GM18868 (cell line): ENCODE results near the gene IRAK4.

Source experiments
- ATAC-seq: cut with Tn5 transposase; IDR thresholded peaks from one replicate; pipeline ENCODE4 v1.9.1; 2021; ENCODE audit warnings: mild to moderate bottlenecking, moderate library complexity; ENCODE audit not compliant: unreplicated experiment

Gene IRAK4

DNA sequence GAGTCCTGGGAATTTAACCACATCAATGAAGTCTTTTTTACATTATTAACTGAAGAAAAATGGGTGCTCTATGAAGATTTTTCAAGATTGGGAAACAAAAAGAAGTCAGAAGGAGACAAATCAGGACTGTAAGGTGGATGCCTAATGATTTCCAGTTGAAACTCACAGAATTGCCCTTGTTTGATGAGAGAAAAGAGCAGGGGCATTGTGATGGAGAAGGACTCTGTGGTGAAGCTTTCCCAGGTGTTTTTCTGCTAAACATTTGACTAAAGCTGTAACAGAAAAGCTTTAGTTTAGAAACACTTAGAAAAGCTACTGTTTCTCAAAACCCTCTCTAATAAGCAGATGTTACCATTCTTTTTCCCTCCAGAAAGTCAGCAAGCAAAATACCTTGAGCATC is 5.8 kb downstream of the IRAK4 start:
- ATAC-seq: no peak

DNA sequence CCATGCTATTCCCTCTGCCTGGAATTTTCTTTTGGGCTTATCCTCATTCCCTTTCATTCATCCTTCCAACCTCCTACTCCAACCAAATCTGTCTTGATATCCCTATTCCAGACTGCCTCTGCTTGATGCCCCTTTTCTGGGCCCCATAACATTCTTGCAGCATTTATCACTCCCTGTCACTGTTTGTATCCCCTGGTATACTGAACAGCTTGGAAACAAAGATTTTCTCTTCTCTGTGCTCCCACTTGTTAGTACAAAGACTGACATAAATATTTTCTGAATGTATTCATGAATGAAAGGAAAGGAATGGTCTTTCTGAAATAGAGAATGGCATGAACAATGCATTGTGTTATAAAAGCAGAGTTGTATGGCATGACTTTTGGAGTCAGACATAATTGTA is 7.5 kb downstream of the IRAK4 start:
- no peak for ATAC-seq

DNA sequence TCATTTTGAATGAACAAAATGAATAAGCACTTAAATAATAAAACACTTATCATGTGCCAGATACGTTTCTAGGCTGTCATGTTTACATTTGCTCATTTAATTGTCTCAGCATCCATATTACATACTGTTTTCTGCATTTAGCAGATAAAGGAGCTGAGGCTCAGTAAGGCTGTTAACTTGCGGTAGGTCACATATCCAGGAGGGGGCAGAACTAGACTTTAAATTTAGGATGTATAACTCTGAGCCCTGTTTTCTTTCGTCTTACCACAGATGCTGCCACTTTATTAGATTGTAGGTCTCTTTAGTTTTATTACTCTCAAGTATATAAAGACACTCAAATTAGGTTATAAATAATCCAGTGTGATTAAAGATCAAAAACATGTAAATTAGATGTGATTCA is 17.7 kb downstream of the IRAK4 start:
- no peak for ATAC-seq

DNA sequence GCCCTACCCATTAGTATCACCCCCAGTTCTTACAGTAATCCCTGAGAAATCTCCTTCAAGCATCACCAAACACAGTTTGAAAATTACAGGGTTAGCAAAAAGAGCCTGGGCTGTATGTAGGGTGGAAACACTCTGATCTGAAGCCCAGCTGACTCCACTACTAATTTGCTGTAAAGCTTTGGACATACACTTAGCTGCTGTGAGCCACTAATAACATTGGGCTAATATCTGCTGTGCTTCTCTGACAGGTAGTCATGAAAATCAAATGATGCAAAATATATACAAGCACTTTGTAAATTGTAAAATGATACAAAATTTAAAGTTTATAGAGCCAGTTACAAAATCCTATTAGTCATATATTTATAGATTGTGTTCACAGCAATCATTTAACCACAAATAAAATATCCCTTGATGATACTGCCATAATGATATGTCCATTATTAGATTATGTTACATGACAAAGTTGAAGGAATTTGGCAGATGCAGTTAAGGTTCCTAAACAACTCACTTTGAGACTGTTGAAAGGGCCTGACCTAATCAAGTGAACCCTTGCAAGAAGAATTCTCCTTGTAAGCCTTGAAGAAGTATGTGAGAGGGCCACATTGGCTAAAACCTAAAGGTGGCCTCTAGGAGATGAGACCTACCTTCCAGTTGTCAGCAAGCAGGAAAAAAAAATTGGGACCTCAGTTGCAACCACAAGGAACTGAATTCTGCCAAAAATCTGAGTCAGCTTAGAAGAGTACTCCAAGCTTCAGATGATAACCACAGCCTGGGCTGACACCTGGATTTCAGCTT is 28.3 kb downstream of the IRAK4 start:
- ATAC-seq: no peak

DNA sequence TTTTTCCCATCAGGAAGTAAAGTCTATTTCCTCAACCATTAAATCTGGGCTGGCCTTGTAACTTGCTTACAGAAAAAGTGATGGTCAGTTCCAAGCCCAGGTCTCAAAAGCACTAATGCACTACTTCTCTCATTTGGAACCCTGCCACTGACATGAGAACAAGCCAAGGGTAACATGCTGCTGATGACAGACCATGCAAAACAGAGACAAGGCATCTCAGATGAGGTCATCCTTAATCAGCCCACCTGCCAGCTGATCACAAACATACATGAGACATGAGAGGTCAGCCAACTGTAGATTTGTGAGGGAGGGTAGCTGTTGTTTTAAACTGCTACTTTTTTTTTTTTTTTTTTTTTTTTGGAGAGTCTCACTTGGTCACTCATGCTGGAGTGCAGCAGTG is 31.2 kb downstream of the IRAK4 start:
- peak; percentile 60 for ATAC-seq

DNA sequence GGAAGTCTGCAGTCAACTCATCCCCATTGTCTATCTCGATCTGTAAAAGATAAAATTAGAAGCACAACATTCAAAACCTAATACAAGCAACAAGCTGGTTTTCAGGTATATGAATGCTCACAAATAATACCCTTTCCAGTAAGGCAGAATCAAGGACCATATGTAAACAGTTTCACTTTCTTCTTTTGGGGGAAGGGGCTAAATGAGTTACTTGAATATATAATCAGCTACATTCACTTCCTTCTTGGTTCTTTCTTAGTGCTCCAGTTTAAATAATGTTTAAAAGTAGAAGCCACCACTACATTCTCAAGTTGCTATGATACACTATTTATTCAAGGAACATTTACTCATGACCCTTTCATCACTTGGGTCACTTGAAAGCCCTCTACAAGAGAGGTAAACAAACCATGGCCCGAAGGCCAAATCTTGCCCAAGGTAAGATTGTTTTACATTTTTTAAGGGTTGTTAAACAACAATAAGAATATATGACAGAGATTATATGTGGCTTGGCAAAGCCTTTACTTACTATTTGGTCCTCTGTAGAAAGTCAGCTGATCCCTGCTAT is 37.0 kb downstream of the IRAK4 start:
- ATAC-seq: peak; percentile 50

DNA sequence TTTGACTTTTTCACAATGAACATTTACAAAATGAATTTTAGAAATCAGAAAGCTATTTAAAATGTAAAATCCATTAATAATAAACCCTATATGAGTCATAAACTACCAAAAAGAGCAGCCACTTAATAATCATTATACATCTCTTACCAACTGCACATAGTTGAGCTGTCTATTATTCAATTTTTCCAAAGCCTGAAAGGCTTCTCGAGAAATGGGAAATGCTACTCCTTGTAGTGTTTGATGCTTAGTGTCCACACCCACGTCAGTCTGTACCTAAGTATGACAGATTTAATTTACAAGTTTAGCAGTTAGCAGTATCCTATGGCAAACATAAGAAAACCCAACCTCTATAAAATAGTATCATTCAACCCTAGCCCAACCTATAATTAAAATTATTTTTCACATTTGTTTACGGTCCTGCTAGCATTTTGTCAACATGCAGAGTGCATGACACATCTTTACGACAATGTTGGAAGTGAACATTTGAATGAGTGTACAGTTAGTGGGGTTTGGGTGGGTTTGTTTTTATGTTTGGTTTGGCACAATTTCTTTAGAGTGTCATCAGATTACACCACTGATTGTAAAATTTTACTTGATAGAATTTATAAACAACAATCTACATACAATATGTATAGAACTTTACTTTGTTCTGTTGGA is 38.9 kb downstream of the IRAK4 start:
- no peak for ATAC-seq

DNA sequence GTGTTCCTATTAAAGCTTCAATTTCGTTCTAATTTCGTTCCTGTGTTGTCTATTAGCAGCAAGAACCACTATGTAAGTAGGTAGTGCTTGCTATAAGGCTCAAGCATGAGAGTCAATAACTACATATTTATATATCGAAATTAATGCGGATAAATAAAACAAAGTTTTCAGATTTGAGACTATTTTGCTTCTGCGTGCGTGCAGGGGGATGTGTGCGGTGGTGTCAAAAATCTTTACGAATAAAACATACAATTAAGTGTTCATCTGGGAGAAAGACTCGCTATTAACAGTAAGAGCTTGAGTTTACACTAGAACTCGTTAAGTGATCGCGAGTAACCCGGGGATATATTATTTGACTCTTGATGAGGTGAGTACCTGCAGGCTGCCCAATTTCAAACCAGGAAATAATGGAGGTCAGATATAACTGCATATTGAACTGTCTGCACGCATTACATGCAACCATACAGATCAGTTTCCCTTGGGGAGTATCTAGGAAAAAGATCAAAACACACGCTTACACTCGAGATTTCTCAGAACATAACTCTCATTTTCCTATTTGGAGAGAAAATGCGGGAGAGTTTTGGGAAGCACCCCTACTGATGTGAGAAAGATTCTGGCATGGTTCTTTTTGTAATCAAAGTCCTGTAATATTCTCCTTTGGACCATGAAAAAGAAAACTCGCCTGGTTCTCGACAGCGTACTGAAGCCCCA is 46.6 kb downstream of the IRAK4 start:
- no peak for ATAC-seq

DNA sequence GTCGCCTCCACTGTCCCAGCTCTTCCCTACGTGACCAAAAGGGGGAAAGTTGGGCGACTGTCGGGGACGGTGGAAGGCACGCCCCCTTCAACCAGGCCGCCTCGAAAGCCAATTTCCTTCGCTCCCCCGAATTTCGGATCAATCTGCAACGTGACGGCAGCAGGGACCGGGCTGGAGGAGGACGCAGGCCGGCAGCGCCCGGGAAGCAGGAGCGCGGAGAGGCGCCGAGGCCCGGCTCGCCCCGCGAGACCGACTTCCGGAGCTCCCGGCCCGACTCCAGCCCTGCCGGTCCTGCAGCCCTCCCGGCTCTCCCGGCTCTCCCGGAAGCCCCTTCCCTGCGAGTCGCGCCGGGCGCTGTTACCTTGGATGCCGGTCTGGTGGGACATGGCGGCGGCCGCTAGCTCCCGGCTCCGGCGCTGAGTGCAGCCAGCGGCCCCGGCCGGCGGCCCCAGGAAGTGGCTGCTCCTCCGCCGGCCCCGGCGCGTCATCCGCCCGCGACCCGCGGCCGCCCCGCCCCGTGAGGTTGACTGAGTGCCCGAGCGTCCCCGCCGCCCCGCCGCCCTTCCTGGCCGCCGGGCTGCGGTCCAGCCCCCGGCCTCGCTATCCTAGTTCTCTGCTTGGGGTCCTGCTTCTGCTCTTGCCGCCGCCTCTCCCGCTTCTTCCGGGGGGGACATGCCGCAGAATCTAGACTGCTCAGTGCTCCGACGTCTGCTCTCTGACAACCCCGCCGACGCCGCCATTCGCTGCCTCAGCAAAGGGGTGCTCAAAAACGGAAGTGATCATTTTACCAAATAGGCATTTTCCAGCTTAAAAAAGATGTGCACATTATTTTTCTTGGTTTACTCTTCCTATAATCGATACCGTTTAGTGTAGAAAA is 47.3 kb downstream of the IRAK4 start, which contains the start of gene TWF1:
TSS of gene TWF1 (minus strand) at position 458 of the 877 bp plus-strand sequence. CDS start at position 386, 72 bp downstream.
- peak; percentile 95 for ATAC-seq

DNA sequence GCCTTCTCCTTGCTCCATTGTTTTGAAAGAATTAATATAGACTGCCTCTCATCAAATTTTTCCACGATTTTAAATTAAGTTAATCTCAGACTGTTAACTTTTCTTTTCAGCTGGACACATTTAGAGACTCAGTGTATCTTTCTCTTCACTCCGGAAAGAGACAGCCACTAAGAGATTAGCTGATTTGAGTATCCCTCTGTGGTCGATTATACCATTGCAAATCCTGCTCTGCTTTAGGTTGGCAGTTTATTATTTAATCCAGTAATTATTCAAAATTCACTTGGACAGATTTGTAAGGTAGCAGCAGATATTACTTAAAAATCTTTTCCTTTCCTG is 48.0 kb downstream of the IRAK4 start:
- no peak for ATAC-seq

DNA sequence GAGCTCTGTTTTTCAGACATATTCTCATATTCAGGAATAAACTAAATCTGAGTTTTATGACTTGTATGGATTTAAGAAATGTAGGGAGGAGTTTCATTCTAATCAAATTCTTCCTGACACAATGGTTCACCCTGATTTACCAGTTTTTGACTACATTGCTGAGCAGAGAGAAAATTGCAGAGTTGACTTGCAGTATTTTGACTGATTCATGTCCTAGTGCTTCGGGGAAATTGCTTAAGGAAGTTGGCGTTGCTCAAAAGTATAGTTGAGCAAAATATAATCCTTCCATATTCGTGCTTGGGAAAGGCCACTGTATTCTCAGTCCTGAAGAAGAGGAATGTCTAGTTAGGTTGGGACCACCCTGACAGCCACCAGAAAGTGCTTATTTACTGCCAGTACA is 48.6 kb downstream of the IRAK4 start:
- no peak for ATAC-seq

DNA sequence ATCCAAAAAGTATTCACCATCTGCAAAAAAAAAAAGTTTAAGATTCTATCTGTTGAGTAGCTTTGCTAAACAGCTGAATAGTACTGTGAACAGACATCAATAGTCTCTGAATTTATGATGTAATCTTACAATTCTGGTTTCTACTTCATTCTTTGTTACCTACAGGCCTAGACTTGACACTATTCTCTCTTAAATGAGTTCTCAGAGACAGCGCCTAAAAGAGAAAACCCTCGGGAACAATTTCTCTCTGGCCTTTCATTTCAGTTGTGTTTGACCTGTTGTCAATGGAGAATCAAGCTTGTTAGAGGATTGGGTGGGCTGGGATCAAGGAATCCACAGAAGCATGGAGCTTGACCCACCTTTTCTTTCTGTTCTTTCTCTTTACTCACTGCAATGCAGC is 53.3 kb downstream of the IRAK4 start:
- no peak for ATAC-seq

DNA sequence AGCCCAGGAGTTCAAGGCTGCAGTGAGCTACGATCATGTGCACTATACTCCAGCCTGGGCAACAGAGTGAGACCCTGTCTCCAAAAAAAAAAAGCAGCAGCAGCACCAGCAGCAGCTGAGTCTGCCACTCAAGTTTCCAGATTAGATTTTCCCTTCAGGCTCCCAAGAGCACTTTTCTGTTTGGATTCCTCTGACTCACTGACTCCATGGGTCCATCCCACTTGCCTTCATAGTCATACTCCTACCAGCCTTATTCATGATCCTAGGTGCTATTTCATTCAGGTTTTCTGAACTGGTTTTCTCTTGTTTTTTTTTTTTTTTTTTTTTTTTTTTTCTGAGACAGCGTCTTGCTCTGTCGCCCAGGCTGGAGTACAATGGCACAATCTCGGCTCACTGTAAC is 54.2 kb downstream of the IRAK4 start:
- ATAC-seq: no peak

DNA sequence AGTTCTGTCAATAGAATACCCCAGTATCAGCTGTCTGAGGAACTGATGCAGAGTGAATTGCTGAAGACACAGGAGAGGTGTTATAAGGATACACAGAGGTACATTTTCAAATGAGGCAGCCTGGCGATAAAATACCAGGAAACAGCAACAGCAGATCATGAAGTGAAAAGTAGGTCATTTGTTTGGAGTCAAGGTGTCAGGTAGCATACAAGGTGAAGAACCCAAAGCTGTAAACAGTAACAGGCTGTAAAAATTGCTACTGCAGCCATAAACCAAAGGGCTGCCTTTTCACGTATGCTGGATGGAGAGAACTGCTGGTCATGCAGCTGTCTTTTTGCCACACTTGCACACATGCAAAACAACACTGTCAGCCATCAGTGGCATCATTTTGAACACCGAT is 56.7 kb downstream of the IRAK4 start:
- ATAC-seq: no peak

DNA sequence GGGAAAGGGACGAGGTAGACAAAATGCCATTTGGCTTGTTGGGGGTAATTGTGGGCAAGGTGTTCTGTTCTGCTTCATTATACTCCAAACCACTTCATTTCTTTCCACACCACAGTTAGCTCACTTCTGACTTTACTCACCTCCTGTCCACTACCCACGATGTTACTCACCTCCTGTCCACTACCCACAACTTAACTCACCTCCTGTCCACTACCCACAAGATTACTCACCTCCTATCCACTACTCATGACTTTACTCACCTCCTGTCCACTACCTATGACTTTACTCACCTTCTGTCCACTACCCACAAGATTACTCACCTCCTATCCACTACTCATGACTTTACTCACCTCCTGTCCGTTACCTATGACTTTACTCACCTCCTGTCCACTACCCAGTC is 57.4 kb downstream of the IRAK4 start:
- no peak for ATAC-seq

DNA sequence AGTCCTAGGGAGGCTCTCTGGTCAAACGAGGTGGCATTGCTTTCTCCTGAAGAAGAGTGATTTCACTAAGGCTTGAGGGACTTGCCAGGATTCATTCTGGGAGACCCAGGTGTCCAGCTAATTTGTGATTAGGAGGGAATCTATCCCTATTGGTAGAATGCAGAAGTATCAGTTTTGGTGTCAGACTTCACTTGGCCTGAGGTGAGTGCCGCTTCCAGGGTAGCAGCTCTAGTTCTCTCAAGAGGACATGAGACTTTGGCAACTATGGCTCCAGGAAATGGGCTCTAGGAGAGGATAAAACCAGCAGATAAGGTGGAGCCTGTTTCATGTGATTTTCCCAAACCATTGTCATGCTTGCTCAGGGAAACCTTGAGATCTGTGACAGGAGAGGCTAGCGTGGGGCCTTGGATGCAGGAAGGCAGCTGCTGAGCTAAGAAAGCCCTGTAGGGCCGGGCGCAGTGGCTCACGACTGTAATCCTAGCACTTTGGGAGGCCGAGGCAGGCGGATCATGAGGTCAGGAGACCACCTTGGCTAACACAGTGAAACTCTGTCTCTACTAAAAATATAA is 65.5 kb downstream of the IRAK4 start:
- no peak for ATAC-seq

DNA sequence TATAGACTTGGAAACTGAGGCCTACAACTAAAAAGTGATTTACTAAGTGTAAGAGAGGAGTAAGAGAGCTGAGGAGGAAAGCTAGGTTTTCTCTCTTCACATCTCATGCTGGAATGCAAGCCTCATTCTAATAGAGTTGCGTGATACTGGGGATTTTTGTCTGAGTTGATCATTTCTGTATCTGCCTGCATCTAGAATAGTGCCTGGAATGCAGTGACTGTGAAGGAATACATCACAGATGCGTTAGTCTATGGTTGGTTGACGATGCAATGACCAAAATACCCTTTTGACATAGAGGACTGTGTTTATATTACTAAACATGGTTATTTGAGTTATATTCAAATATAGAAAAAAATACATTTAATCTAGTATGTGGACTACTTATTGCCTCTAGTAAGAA is 67.9 kb downstream of the IRAK4 start:
- ATAC-seq: no peak

DNA sequence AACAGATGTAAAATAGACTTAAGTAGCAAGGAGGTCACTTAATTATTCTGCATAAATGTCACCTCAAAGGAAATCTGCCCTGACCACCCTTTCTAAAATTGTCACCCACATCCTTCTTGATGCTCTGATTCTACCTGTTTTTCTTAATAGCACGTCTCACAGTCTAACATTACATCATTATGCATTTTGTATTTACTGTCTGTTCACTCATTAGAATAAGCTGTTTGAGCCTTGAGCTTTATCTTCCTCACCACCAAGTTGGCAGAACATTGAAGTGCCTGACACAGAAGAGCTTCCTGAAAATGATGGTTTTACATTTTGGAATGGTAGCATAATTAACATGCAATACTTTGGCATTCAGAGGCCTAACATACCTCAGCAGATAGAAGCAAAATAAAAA is 68.3 kb downstream of the IRAK4 start:
- ATAC-seq: no peak

DNA sequence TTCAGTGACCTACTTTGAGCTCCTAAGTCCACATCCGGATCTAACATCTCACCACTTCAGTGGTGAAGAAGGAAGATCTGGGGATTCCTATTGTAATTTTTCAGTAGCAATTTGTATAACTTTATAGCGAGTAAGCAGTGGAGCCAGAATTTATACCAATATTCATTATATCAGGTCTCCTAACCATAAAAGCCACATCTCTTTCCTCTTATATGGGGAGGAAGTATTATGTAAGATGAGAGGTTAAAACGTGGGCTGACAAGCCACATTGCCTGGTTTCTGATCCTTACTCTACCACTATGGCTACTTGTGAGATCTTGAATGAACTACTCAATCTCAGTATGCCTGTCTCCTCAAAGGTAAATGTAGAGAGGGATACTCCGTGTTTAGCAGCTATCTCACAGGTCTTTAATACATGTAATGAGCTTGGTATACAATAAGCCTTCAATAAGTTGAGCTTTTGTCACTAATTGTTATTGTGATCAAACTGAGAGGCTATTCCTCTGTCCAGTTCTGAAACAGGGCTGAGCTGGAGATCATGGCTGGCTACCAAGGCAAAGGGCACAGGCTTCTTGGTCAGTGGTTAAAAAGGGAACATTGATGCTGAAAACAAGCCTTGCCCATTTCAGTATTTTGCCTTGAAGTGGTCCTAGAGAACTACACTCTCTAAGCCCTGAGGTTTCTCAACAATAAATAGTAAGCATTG is 73.9 kb downstream of the IRAK4 start:
- ATAC-seq: no peak

DNA sequence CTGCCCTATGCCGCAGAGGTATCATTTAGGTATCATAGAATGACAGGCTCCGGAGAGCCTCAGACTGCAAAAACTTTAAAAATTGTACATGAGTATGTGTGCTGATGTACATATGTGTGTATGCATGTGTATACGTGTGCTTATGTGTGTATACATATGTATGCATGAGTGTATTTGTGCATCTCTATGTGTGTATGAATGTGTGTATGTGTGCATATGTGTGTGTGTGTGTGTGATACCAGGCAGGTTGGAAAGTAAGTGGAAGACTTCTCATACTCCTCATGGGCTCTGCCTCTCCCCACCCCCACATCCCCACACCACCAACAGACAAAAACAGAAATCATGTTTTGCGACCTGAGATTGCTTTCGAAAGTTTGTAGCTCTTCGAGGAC is 76.5 kb downstream of the IRAK4 start:
- ATAC-seq: peak; percentile 21
